ENCODE data around the gene KANK3.
"Not testable (repeated sequence)": the region's sequence is repeated elsewhere in the genome, so short reads cannot be mapped to it uniquely, and the experiment has no call there.

Gene KANK3

GRCh38 chr19:8336660-8337059 lies 6.4 kb downstream of the KANK3 start:
- no peak for DNase-seq

- no peak for DNase-seq
These were observed 6.9 kb downstream of the KANK3 start for GRCh38 chr19:8336072-8336569.

GRCh38 chr19:8335343-8336071 lies 7.6 kb downstream of the KANK3 start:
- DNase-seq: no peak

GRCh38 chr19:8334458-8335342 lies 8.4 kb downstream of the KANK3 start:
- no peak for DNase-seq

GRCh38 chr19:8333767-8334457 lies 9.2 kb downstream of the KANK3 start:
- no peak for DNase-seq

GRCh38 chr19:8332976-8333766 lies 9.9 kb downstream of the KANK3 start:
- no peak for DNase-seq

- DNase-seq: no peak
These were observed 11.7 kb downstream of the KANK3 start for GRCh38 chr19:8331263-8331845.

- no peak for DNase-seq
These were observed 13.1 kb downstream of the KANK3 start for GRCh38 chr19:8329996-8330395.

GRCh38 chr19:8325454-8325853 lies 17.6 kb downstream of the KANK3 start:
- DNase-seq: no peak

GRCh38 chr19:8324186-8325050 lies 18.6 kb downstream of the KANK3 start:
- no peak for DNase-seq

GRCh38 chr19:8323781-8324185 lies 19.3 kb downstream of the KANK3 start:
- no peak for DNase-seq

GRCh38 chr19:8322638-8322997 lies 20.4 kb downstream of the KANK3 start:
- no peak for DNase-seq

- no peak for DNase-seq
These were observed 20.9 kb downstream of the KANK3 start for GRCh38 chr19:8321986-8322637.

- DNase-seq: peak; percentile 90 to 94 (median 92)
These were observed 21.7 kb downstream of the KANK3 start, which contains the start of the genes NDUFA7 and RPS28 for GRCh38 chr19:8321067-8321985. NDUFA7 (minus strand) TSS chr19:8321375; CDS start chr19:8321358, 17 bp downstream. RPS28 (plus strand) TSS chr19:8321496; CDS start chr19:8321531, 35 bp downstream.

- DNase-seq: no peak
These were observed 22.4 kb downstream of the KANK3 start for GRCh38 chr19:8320564-8321066.

- no peak for DNase-seq
These were observed 23.1 kb downstream of the KANK3 start for GRCh38 chr19:8319807-8320520.

- DNase-seq: not testable (repeated sequence)
These were observed 24.2 kb downstream of the KANK3 start for GRCh38 chr19:8318835-8319234.
